ENCODE measurements around the gene POLK.

POLK gene

GRCh38 chr5:75522025-75522424, 10.3 kb downstream of the POLK start:
- TF ChIP-seq CTCF (conservative IDR thresholded peaks at IDR 0.05; ENCODE audit: low read length) (no peak), EZH2phosphoT487 (IDR thresholded peaks at IDR 0.05; ENCODE audit: borderline replicate concordance) (no peak)
- H3F3A ChIP-seq (ENCODE audit: low read depth): no peaks in the 10 kb centered on the region
- no peaks in the 10 kb centered on the region for H3K9me2 ChIP-seq (replicated peaks; ENCODE audit: low read depth, low read length)
- peaks cover 3% of the 10 kb centered on the region for H3K27me3 ChIP-seq (ENCODE audit: insufficient read depth, low read length, poor library complexity, severe bottlenecking)
- H3K4me2 ChIP-seq (ENCODE audit: low read depth, low read length, poor library complexity, severe bottlenecking): no peak overlapping the region
- no peak overlapping the region for H2AFZ ChIP-seq (ENCODE audit: low read length)
- peaks cover 85% of the 10 kb centered on the region for H3K79me2 ChIP-seq (ENCODE audit: insufficient read depth, low read length)
- H4K20me1 ChIP-seq (ENCODE audit: insufficient read depth, low read length, poor library complexity, severe bottlenecking): peaks cover 33% of the 10 kb centered on the region
- peaks cover 18% of the 10 kb centered on the region for H3K36me3 ChIP-seq (ENCODE audit: insufficient read depth, low read length)
- H3K9me3 ChIP-seq (ENCODE audit: insufficient read depth, low read depth, low read length): peaks cover 20% of the 10 kb centered on the region
- peaks cover 18% of the 10 kb centered on the region for H3K4me1 ChIP-seq (ENCODE audit: insufficient read depth, low read length, poor library complexity, severe bottlenecking)
- no peak overlapping the region for H3K4me3 ChIP-seq (ENCODE audit: low read length, poor library complexity, severe bottlenecking)
- no peak overlapping the region for H3K9ac ChIP-seq (ENCODE audit: low read depth, low read length, poor library complexity, severe bottlenecking)

DNA sequence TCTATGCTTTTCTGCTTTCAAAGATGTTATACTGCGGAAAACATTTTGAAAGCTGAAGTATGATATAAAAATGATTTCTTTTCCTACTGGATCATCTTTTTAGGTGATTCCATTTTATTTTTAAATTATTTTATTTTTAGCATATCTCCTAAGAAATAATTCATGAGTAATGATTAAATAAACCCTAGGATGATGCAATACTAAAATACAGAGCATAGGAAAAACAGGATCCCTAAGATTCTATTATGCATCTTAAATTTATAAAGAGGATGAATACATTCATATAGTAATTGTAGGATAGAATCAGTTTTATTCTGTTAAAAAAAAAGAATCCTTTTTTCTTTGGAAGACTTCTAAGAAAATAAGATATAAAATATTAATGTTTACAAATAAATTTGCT, 10.9 kb downstream of the POLK start:
- no peaks in the 10 kb centered on the region for H3K9me2 ChIP-seq (replicated peaks; ENCODE audit: low read depth, low read length)
- H3K9ac ChIP-seq (ENCODE audit: low read depth, low read length, poor library complexity, severe bottlenecking): no peak overlapping the region
- H3K4me2 ChIP-seq (ENCODE audit: low read depth, low read length, poor library complexity, severe bottlenecking): no peak overlapping the region
- H3F3A ChIP-seq (ENCODE audit: low read depth): no peaks in the 10 kb centered on the region; the same call in 1 of the 2 replicates
- H3K4me1 ChIP-seq (ENCODE audit: insufficient read depth, low read length, poor library complexity, severe bottlenecking): peaks cover 13% of the 10 kb centered on the region
- peaks cover 20% of the 10 kb centered on the region for H3K9me3 ChIP-seq (ENCODE audit: insufficient read depth, low read depth, low read length)
- H3K79me2 ChIP-seq (ENCODE audit: insufficient read depth, low read length): peaks cover 82% of the 10 kb centered on the region
- TF ChIP-seq EZH2phosphoT487 (IDR thresholded peaks at IDR 0.05; ENCODE audit: borderline replicate concordance) (no peak), CTCF (conservative IDR thresholded peaks at IDR 0.05; ENCODE audit: low read length) (no peak)
- peaks cover 18% of the 10 kb centered on the region for H3K36me3 ChIP-seq (ENCODE audit: insufficient read depth, low read length)
- peaks cover 3% of the 10 kb centered on the region for H3K27me3 ChIP-seq (ENCODE audit: insufficient read depth, low read length, poor library complexity, severe bottlenecking)
- H4K20me1 ChIP-seq (ENCODE audit: insufficient read depth, low read length, poor library complexity, severe bottlenecking): peaks cover 33% of the 10 kb centered on the region
- no peak overlapping the region for H2AFZ ChIP-seq (ENCODE audit: low read length)
- H3K4me3 ChIP-seq (ENCODE audit: low read length, poor library complexity, severe bottlenecking): no peak overlapping the region

DNA sequence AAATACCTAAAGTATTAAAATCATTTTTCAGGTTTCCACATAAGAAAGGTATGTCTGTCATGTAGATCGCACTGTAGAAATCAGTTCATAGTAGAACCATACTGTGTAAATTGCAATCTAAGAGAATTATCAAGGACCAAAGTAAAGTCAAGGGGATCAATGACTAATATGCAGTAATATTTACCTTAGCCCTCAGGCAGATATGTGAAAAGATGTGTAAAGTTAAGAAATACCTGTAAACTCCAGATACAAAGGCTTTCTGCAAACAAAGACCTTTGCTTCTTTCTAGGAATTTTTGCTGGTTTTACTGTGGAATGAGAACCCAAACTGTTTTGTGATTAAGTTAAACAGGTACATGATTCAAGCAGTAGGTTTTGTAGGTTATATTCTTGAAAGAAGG, 11.6 kb downstream of the POLK start:
- no peak overlapping the region for H2AFZ ChIP-seq (ENCODE audit: low read length)
- peaks cover 9% of the 10 kb centered on the region for H3K4me1 ChIP-seq (ENCODE audit: insufficient read depth, low read length, poor library complexity, severe bottlenecking)
- H3K9ac ChIP-seq (ENCODE audit: low read depth, low read length, poor library complexity, severe bottlenecking): no peak overlapping the region
- peaks cover 20% of the 10 kb centered on the region for H3K9me3 ChIP-seq (ENCODE audit: insufficient read depth, low read depth, low read length)
- H3K4me3 ChIP-seq (ENCODE audit: low read length, poor library complexity, severe bottlenecking): no peak overlapping the region
- no peaks in the 10 kb centered on the region; the same call in 1 of the 2 replicates for H3F3A ChIP-seq (ENCODE audit: low read depth)
- H3K36me3 ChIP-seq (ENCODE audit: insufficient read depth, low read length): peaks cover 18% of the 10 kb centered on the region
- H4K20me1 ChIP-seq (ENCODE audit: insufficient read depth, low read length, poor library complexity, severe bottlenecking): peaks cover 28% of the 10 kb centered on the region
- no peak for TF ChIP-seq EZH2phosphoT487 (IDR thresholded peaks at IDR 0.05; ENCODE audit: borderline replicate concordance)
- TF ChIP-seq CTCF (conservative IDR thresholded peaks at IDR 0.05; ENCODE audit: low read length): no peak
- H3K4me2 ChIP-seq (ENCODE audit: low read depth, low read length, poor library complexity, severe bottlenecking): no peak overlapping the region
- peaks cover 3% of the 10 kb centered on the region for H3K27me3 ChIP-seq (ENCODE audit: insufficient read depth, low read length, poor library complexity, severe bottlenecking)
- H3K79me2 ChIP-seq (ENCODE audit: insufficient read depth, low read length): peaks cover 79% of the 10 kb centered on the region
- H3K9me2 ChIP-seq (replicated peaks; ENCODE audit: low read depth, low read length): no peaks in the 10 kb centered on the region
